GM18526 (cell line): Measurements from ENCODE around the gene SLC12A3.

Experiments
- POLR2A ChIP-seq: IDR thresholded peaks from 3 replicates; pipeline ENCODE4 v1.6.1; 2011; ENCODE audit not compliant: insufficient read length; ENCODE audit errors: extremely low read depth

Gene SLC12A3

GRCh38 chr16:56864960-56865359 is at the start of gene SLC12A3:
SLC12A3 (plus strand) TSS chr16:56865207; CDS start chr16:56865236, 29 bp downstream.
- no peak for TF ChIP-seq POLR2A

GRCh38 chr16:56815721-56816120 is 49.3 kb upstream of the SLC12A3 start:
- TF ChIP-seq POLR2A, result no peak

- TF ChIP-seq POLR2A, result no peak
Measured at GRCh38 chr16:56817056-56817455, 48.0 kb upstream of the SLC12A3 start.

- no peak for TF ChIP-seq POLR2A
Measured at GRCh38 chr16:56817938-56818337, 47.1 kb upstream of the SLC12A3 start.

- no peak for TF ChIP-seq POLR2A
Measured at GRCh38 chr16:56823081-56823733, 41.8 kb upstream of the SLC12A3 start.

- TF ChIP-seq POLR2A, result no peak
Measured at GRCh38 chr16:56824331-56824730, 40.7 kb upstream of the SLC12A3 start.

- no peak for TF ChIP-seq POLR2A
Measured at GRCh38 chr16:56824804-56825203, 40.2 kb upstream of the SLC12A3 start.

- TF ChIP-seq POLR2A, result no peak
Measured at GRCh38 chr16:56825826-56826225, 39.2 kb upstream of the SLC12A3 start.

- no peak for TF ChIP-seq POLR2A
Measured at GRCh38 chr16:56828647-56829046, 36.4 kb upstream of the SLC12A3 start.

- TF ChIP-seq POLR2A, result no peak
Measured at GRCh38 chr16:56830669-56831068, 34.3 kb upstream of the SLC12A3 start.

GRCh38 chr16:56832768-56833167 is 32.2 kb upstream of the SLC12A3 start:
- no peak for TF ChIP-seq POLR2A

- TF ChIP-seq POLR2A, result no peak
Measured at GRCh38 chr16:56833243-56833970, 31.6 kb upstream of the SLC12A3 start.

GRCh38 chr16:56835320-56835719 is 29.7 kb upstream of the SLC12A3 start:
- TF ChIP-seq POLR2A, result no peak

GRCh38 chr16:56836410-56837230 is 28.4 kb upstream of the SLC12A3 start:
- no peak for TF ChIP-seq POLR2A

- TF ChIP-seq POLR2A, result no peak
Measured at GRCh38 chr16:56838622-56839337, 26.2 kb upstream of the SLC12A3 start.
